T-helper 17 cell (primary cell): ENCODE data around the gene PKP3. TPM values are rescaled to one million over a fixed set of nuclear protein-coding genes. Genes with fewer than 3 reads are reported as not detected.
"Not testable (repeated sequence)": the region's sequence is repeated elsewhere in the genome, so short reads cannot be mapped to it uniquely, and the experiment has no call there.

ENCODE experiments used
- ATAC-seq: fragments of 150-1000 bp; cut with Tn5 transposase; 2 replicates; pipeline ENCODE4 v1.10.0; 2021; ENCODE audit warnings: mild to moderate bottlenecking, moderate library complexity
- DNase-seq, 3 donors: peaks; one replicate each; pipeline versions ENCODE4 v3.0.0 to v3.0.0-alpha.2; 2020 to 2021
- H3K9me3 ChIP-seq: one replicate; pipeline ENCODE4 v1.7.0; 2013; ENCODE audit warnings: low read length, mild to moderate bottlenecking; ENCODE audit not compliant: control insufficient read depth, poor library complexity, severe bottlenecking
- H3K27ac Mint-ChIP-seq: one replicate; pipeline ENCODE4 v1.8.0; 2022; ENCODE audit warnings: mild to moderate bottlenecking, moderate library complexity, mixed read lengths
- H3K27me3 Mint-ChIP-seq: one replicate; pipeline ENCODE4 v1.8.0; 2022; ENCODE audit warnings: mixed read lengths
- H3K36me3 Mint-ChIP-seq: one replicate; pipeline ENCODE4 v1.8.0; 2022; ENCODE audit warnings: low read depth, mixed read lengths
- H3K4me1 Mint-ChIP-seq: one replicate; pipeline ENCODE4 v1.8.0; 2022; ENCODE audit warnings: mild to moderate bottlenecking, mixed read lengths
- H3K4me3 Mint-ChIP-seq: one replicate; pipeline ENCODE4 v1.8.0; 2022; ENCODE audit warnings: mild to moderate bottlenecking, moderate library complexity, mixed read lengths
- total RNA-seq, 4 donors: library from RNA in 2 of 4; stranded (reverse) in 2 of 4; gene quantifications; one replicate each; pipeline ENCODE4 v1.2.3 and lab custom pipeline; 2022 to 2026

Gene PKP3
- total RNA-seq, 2 donors from 2014 or later: not detected

DNA sequence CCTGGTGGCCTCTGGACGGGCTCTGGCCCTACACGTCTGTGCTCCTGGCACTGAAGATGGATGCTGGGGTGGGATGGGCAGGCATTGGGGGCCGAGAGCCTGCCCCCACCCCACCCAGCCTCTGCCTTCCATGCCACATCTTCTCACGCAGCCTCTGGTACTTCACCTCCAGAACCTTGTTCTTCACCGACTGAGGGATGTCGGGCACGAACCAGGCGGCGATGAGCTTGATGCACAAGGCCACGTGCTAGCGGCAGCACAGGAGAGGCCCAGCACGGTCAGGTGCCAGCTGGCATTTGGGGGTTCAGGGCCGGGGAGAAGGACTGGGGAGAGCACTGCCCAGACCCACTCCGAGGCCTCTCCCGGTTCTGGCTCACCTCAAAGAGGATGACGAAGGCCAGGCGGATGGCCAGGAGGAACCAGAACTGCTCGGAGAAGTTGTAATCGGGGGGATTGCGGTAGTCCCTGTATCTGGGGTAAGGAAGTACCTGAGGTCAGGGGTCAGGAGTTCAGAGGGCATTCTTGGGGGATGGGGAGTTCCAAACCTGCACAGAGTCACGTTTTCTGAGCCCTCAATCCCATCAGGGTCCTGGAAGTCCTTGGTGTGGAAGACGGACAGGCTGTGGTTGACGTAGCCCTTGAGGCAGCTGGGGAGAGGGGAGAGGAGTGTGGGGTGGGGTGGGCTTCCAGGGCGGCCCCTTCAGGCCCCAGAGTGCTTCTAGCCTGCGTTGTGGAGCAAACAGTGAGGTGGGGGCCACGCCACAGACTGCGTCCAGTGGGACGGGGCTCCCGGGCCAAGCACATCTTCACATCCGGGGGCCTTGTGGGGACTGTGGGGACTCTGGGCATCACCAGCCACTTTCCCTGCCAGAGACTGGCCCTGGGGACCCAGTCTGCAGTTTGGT lies 24.6 kb downstream of the PKP3 start:
- H3K9me3 ChIP-seq: no peaks in the 10 kb centered on the region

DNA sequence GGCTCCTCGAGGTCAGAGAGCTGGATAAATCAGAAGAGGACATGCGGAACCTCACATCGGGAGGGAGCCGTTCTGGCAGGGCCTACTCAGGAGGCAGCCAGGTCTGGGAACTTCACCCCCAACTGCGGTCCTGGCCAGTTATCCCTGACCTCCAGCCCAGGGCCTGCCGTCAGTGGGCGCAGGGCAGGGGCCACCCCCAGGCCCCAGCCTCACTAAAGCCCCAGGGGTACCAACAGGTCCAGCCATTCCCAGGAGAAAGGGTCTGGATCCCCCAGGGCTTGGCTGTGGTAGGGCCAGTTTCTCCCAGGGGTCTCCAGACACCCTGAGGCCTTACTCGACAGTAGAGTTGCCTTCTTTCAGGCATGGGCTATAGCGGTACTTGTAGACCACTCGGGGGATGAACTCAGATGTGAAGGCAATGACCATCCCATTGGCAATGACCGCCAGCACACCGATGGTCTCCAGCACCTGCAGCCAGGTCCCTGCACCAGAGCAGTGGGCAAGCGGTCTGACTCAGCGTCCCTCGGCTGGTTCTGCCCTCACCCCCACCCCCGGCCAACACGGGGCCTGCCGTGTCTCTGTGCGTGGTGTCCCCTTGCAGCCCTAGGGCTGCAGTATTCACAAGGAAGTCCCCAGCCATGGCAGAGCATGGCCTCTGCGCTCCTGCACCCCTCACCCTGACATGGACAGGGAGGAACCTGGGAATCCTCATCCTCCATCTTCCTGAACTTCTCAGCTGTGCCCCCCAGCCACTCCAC lies 25.4 kb downstream of the PKP3 start:
- H3K27me3 Mint-ChIP-seq: no peaks in the 10 kb centered on the region
- ATAC-seq (no peak), DNase-seq (no peak)
- peaks cover 10% of the 10 kb centered on the region for H3K4me1 Mint-ChIP-seq
- H3K27ac Mint-ChIP-seq: no peak overlapping the region
- H3K4me3 Mint-ChIP-seq: no peak overlapping the region
- peaks cover 7% of the 10 kb centered on the region for H3K36me3 Mint-ChIP-seq
- no peaks in the 10 kb centered on the region for H3K9me3 ChIP-seq

More for the DNA sequence above, 24.6 kb downstream of the PKP3 start:
- DNase-seq (peak in 1 of 3 donors; percentile 5), ATAC-seq (no peak)
- Mint-ChIP-seq H3K36me3 (peaks cover 7% of the 10 kb centered on the region), H3K27me3 (no peaks in the 10 kb centered on the region), H3K4me1 (peaks cover 13% of the 10 kb centered on the region), H3K27ac (no peak overlapping the region), H3K4me3 (no peak overlapping the region)

DNA sequence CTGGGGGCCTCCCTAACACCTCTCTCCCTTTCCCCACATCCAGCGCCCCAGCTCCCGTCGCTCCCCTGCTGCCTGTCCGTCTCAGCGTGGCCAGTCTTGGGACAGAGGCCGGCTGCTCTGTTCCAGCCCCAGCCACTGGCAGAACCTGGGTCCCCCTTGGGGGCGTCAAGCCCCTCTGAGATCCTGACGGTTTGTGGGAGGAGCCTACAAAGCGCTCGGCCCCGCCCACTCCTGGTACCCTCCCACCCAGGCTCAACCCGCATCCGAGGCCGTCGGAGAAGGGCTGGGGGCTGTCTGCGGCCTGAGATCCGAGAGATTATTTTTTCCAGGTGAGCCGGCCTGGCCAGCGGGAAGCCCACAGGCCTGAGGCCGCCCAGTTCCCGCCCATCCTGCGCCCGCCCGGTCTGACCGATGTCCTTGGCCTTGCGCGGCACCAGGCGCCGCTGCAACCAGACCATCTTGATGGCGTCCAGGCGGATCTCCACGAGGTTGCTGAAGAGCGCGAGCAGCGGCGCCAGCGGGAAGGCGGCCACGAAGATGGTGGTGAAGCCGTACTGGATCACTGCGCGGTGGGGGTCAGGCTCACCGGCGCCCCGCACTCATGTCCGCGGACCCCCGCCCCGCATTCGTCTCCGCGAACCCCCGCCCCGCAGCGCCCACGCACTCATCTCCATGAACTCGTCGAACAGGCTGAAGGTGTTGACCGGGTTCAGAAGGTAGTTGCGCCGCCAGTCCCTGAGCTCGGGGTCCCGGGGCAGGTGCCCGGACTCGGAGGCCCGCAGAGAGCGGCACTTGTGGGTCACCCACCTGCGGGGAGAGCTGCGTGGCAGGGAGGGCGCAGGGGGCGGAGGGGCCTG lies 26.3 kb downstream of the PKP3 start:
- Mint-ChIP-seq H3K27ac (no peak overlapping the region), H3K36me3 (peaks cover 6% of the 10 kb centered on the region), H3K27me3 (no peaks in the 10 kb centered on the region), H3K4me3 (no peak overlapping the region), H3K4me1 (peaks cover 6% of the 10 kb centered on the region)
- no peaks in the 10 kb centered on the region for H3K9me3 ChIP-seq
- ATAC-seq (no peak), DNase-seq (peak in 2 of 3 donors; percentile 4 to 10)

DNA sequence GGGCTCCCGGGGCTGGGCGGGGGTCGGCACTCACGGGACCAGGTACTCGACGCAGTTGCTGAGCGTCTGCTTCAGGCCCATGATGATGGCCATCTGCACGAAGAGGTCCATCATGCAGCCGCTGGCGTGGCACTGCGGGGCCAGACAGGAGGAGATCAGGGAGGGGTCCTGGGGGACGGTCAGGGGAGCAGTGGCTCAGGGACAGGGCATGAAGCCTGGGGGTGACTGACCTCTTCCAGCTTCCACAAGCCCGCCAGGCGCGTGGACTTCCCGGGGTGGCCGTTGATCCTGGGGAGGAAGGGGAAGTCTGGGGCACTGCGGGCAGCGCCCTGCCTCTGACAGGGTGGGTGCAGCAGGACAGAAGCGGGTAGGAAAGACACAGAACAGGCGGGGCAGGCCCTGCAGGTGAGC lies 26.9 kb downstream of the PKP3 start:
- H3K27me3 Mint-ChIP-seq: no peaks in the 10 kb centered on the region
- DNase-seq (peak in 2 of 3 donors; percentile 3 to 9), ATAC-seq (no peak)
- H3K36me3 Mint-ChIP-seq: peaks cover 6% of the 10 kb centered on the region
- no peaks in the 10 kb centered on the region for H3K9me3 ChIP-seq
- peaks cover 3% of the 10 kb centered on the region for H3K4me1 Mint-ChIP-seq
- no peak overlapping the region for H3K4me3 Mint-ChIP-seq
- no peak overlapping the region for H3K27ac Mint-ChIP-seq

DNA sequence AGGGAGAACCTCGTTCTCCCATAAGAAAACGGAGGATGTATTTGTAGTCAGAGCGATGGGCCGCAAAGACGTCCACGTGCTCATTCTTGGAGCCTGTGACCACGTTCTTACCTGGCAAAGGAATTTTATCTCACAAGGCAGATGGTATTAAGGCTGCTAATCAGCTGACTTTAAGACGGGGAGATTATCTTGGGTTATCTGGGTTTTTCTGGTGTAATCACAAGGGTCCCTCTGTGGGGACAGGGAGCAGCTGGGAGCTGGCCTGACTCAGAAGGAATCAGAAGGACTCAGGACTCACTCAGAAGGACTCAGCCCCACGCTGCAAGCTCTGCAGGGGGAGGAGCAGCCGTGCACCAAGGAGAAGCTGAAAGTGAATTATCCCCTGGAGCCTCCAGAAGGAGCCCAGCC lies 28.2 kb downstream of the PKP3 start:
- Mint-ChIP-seq H3K36me3 (peaks cover 6% of the 10 kb centered on the region), H3K27me3 (no peaks in the 10 kb centered on the region), H3K27ac (no peak overlapping the region), H3K4me1 (no peaks in the 10 kb centered on the region), H3K4me3 (no peak overlapping the region)
- ATAC-seq (no peak), DNase-seq (no peak)
- no peaks in the 10 kb centered on the region for H3K9me3 ChIP-seq

DNA sequence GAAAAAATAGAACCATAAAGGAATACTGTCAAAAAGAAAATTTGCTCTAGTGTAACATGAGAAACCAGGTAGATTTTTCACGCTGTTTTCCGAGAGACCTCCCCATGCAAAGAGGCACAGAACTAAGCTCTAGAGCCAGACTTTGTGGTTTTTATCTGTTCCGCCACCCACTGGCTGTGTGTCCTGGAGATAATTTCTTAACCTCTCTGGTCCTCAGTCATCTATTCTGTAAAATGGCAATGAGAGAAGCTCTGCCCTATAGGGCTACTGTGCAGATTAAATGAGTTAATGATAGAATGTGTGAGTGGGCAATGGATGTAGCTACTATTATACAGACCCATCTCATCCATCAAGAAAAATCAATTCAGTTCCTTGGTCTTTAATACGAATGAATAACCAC lies 30.2 kb downstream of the PKP3 start:
- DNase-seq (no peak), ATAC-seq (no peak)
- no peaks in the 10 kb centered on the region for H3K9me3 ChIP-seq
- Mint-ChIP-seq H3K4me3 (no peak overlapping the region), H3K27ac (no peak overlapping the region), H3K27me3 (no peaks in the 10 kb centered on the region), H3K36me3 (peaks cover 6% of the 10 kb centered on the region), H3K4me1 (no peaks in the 10 kb centered on the region)

DNA sequence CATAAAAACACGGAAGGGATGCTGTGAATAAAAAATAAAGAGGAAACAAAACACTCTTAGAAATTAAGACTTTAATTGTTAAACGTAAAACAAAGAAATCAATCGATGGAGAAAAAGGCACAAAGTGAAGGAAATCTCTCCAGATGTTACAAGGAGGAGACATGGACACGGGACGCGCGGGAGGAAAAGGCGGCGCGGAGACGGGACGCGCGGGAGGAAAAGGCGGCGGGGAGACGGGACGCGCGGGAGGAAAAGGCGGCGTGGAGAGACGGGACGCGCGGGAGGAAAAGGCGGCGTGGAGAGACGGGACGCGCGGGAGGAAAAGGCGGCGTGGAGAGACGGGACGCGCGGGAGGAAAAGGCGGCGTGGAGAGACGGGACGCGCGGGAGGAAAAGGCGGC lies 30.8 kb downstream of the PKP3 start:
- not testable (repeated sequence) for H3K9me3 ChIP-seq, ATAC-seq, H3K27ac Mint-ChIP-seq, DNase-seq, H3K4me1 Mint-ChIP-seq, H3K36me3 Mint-ChIP-seq, H3K27me3 Mint-ChIP-seq, H3K4me3 Mint-ChIP-seq

DNA sequence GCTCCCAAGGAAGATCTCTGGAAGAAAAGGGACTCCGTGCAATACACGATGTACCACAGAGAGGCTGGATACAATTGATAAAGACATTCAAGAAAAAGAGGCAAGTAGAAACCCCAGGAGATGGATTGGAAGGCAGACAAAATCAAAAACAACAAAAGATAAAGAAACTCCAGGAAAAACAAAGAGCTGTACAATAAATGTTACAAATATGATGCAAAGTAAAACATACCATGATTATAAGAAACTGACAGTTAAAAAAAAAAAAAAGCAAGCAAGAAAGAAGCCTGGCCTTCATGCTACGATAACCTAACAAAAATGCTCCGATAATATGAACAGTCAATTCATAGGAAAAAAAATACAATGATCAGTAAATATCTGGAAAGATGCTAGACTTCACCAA lies 31.3 kb downstream of the PKP3 start:
- no peak overlapping the region for H3K4me3 Mint-ChIP-seq
- H3K27me3 Mint-ChIP-seq: no peaks in the 10 kb centered on the region
- DNase-seq (no peak), ATAC-seq (no peak)
- H3K27ac Mint-ChIP-seq: no peak overlapping the region
- H3K4me1 Mint-ChIP-seq: no peaks in the 10 kb centered on the region
- peaks cover 6% of the 10 kb centered on the region for H3K36me3 Mint-ChIP-seq
- no peaks in the 10 kb centered on the region for H3K9me3 ChIP-seq

DNA sequence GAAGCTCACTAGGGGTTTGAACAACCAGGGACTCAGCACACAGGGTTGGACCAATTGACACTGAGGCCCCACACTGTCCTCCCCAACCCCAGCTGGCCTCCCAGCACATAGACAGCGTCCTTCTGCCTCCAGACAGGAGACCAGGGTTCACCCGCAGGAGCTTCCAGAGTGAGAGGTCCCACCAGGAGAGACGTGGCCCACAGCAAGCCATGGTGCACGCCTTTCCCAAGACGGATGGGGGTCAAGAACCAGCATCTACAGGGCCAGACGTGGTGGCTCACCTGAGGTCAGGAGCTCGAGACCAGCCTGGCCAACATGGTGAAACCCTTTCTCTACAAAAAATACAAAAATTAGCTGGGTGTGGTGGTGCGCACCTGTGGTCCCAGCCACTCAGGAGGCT lies 32.8 kb downstream of the PKP3 start:
- no peaks in the 10 kb centered on the region for H3K4me1 Mint-ChIP-seq
- peaks cover 6% of the 10 kb centered on the region for H3K36me3 Mint-ChIP-seq
- no peaks in the 10 kb centered on the region for H3K9me3 ChIP-seq
- no peak for ATAC-seq
- no peaks in the 10 kb centered on the region for H3K27me3 Mint-ChIP-seq
- DNase-seq: no peak
- H3K27ac Mint-ChIP-seq: no peak overlapping the region
- H3K4me3 Mint-ChIP-seq: no peak overlapping the region

DNA sequence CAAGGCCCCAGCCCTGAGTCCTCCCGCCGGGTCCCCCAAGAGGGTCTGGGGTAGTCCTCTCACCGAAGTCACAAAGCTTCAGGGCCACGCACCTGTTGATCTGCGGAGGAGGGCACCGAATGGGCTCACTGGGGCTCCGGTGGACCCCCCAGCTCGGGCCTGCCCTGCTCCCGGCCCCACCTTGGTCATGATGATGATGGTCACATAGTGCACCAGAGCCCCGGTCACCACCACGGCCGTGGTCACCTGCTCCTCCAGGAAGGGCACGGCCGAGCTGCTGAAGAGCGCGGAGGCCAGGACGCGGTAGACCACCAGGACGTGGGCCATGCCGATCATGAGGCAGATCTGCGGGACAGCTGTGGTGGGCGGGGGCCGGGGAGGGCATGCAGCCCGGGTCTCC lies 34.3 kb downstream of the PKP3 start:
- Mint-ChIP-seq H3K36me3 (peaks cover 6% of the 10 kb centered on the region), H3K4me1 (no peaks in the 10 kb centered on the region), H3K27ac (no peak overlapping the region), H3K4me3 (no peak overlapping the region), H3K27me3 (no peaks in the 10 kb centered on the region)
- no peaks in the 10 kb centered on the region for H3K9me3 ChIP-seq
- ATAC-seq (no peak), DNase-seq (no peak)

DNA sequence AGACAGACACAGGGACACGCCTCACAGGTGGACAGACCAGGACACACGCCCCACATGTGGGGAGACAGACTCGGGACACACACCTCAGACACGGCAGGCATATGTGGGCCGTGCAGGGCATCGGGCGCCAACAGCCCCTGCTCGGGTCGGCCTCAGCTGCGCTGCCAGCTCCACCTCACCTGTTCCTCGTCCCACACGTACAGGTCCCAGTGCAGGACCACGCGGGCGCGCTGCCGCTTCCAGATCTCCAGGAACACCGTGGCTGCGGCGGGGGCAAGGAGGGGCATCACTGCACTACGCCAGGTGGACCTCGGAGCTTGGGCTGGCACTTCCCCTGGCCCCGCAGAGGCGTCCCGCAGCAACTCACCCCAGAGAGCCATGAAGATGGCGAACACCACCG lies 35.4 kb downstream of the PKP3 start:
- Mint-ChIP-seq H3K36me3 (peaks cover 4% of the 10 kb centered on the region), H3K4me3 (no peak overlapping the region), H3K27ac (no peak overlapping the region), H3K4me1 (no peaks in the 10 kb centered on the region), H3K27me3 (no peaks in the 10 kb centered on the region)
- DNase-seq (peak in 1 of 3 donors; percentile 3), ATAC-seq (no peak)
- H3K9me3 ChIP-seq: no peaks in the 10 kb centered on the region

DNA sequence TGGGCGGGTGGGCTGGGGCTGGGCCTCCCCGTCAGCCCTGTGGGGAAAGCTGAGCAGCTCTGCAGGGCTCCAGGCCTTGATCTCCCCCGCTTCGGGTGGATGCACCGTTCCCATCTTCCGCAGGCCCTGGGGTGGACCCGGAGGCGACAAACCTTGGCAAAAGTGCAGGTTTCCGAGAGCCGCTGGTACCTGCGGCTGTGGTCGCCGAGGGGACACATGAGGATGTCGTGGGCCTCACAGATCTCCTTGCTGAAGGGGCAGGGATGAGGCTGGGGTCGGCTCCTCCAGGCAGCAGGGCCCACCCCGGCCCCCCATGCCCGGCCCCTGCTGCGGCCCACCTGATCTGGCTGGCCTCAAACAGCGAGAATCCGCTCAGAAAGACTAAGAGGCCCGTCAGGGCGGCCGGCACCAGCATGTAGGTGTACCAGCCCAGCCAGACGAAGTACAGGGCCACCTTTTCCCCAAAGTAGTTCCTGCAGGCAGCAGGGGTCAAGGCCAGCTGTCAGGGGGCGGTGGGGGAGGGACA lies 36.0 kb downstream of the PKP3 start:
- DNase-seq: no peak
- H3K27ac Mint-ChIP-seq: no peak overlapping the region
- H3K9me3 ChIP-seq: no peaks in the 10 kb centered on the region
- H3K27me3 Mint-ChIP-seq: no peaks in the 10 kb centered on the region
- no peak for ATAC-seq
- H3K36me3 Mint-ChIP-seq: no peaks in the 10 kb centered on the region
- peaks cover 3% of the 10 kb centered on the region for H3K4me1 Mint-ChIP-seq
- no peak overlapping the region for H3K4me3 Mint-ChIP-seq

DNA sequence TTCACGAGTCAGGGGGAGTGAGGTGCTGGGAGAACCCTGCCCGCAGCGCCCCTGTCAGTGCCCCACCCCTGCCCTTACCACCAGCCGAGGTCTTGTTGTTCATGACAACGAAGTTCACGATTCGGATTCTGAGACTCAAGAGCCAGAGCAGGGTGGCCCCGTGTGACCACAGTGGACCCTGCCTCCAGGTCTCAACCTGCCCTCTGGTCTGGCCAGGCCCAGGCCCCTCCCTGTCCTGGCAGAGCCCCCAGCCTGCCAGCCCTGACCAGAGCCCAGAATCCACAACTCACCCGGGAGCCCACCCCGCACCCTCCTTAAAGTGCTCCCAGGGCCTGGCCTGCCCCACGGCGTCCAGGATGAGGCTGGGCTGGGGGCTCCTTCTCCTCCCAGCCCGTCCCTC lies 37.9 kb downstream of the PKP3 start:
- H3K27ac Mint-ChIP-seq: no peak overlapping the region
- ATAC-seq: no peak

More for the DNA sequence above, 37.9 kb downstream of the PKP3 start:
- no peak for DNase-seq
- Mint-ChIP-seq H3K36me3 (no peaks in the 10 kb centered on the region), H3K27me3 (no peaks in the 10 kb centered on the region), H3K4me1 (peaks cover 7% of the 10 kb centered on the region), H3K4me3 (no peak overlapping the region)
- H3K9me3 ChIP-seq: no peaks in the 10 kb centered on the region
